ENCODE results near the gene MC2R. TPM values are rescaled to one million over a fixed set of nuclear protein-coding genes. Genes with fewer than 3 reads are reported as not detected.
A peak's percentile ranks its signal among the peaks of the same experiment; 100 is the strongest.

MC2R gene
- total RNA-seq (ENCODE audit: insufficient read depth, low replicate concordance): 12.3 TPM

DNA sequence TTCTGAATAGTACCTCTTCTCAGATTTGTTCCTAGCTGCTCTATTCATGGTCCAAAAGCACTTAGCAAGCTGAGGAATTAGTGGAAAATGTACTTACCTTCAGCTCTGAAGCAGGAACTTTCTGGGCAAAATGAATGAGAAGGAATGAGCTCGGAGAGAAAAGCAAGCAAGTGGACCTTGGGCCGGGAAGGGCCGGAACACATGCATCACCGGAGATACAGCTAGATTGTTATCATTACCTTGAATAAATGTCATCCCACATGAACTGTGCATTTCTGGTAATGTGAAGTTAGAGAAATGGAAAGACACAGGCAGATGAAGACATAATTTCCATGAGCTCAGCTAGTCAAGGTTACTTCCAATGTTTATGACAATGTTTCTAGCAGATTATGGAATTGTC is at the start of gene MC2R:
Gene MC2R (minus strand): TSS at position 146 of the 400 bp plus-strand sequence. CDS start 30,018 bp downstream, outside the sequence.
- no peak for DNase-seq (ENCODE audit: low spot score)

DNA sequence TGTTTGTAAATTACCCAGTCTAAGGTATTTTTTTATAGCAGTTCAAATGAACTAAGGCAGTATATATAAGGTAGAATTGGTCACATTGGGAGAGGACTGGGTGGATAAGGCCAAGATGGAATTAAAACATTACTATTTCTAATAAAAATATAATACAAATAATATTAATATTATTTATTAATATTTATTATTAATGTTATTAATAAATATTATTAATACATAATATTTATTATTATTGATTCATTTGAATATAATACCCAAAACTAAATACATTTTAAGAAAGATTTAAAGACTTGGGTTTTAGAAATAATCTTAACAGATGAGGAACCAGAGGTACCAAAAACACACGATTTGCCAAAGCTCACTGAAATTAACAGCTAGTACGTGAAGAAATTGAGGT is 30.5 kb upstream of the MC2R start:
- DNase-seq (ENCODE audit: low spot score): no peak

DNA sequence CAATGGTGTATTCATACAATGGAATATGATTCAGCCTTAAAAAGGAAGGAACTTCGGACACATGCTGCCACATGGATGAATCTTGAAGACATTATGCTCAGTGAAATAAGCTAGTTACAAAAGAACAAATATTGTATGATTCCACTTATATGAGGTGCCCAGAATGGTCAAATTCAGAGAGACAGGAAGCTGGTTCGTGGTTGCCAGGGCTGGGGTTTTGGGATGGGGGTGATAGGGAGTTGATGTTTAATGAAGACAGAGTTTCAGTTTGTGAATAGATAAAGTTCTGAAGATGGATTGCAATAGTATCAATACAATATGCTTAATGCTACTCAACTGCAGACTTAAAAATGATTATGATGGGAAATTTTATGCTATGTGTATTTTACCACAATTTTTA is 28.0 kb upstream of the MC2R start:
- no peak for DNase-seq (ENCODE audit: low spot score)

DNA sequence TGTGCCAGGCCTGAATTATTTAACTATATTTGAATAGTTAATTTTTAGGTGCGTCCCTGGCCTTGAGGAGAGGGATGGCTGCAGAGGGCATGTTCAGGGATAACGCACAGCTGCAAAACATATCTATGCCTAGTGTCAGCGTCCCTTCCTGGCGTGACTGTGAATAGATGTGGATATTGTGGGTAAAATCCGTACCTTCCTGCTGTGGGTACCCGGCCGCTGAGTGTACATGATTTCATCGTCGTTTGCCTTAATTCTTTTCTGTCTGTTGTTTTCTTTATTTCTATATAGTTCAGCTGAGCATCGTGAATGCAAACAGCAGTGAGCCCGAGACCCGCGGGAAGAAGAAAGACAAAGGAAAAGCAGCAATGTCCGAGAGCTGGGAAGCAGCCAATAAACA is 25.0 kb upstream of the MC2R start:
- no peak for DNase-seq (ENCODE audit: low spot score)

DNA sequence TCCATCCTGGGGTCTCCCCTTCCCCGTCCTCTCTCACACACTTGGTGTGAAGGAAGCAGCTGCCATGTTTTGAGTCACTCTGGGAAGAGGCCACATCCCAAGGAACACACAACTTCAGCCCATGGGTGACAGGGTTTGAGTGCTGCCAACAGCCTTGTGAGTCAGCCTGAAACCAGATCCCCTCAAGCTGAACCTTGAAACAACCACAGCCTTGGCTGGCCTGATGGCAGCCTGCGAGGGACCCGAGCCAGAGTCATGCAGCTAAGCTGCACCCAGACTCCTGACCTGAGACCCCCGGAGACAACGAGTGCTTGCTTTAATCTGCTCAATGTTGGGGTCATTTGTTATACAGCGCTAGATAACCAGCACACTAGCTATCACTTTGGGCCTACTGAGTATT is 19.3 kb upstream of the MC2R start:
- DNase-seq (ENCODE audit: low spot score): no peak

DNA sequence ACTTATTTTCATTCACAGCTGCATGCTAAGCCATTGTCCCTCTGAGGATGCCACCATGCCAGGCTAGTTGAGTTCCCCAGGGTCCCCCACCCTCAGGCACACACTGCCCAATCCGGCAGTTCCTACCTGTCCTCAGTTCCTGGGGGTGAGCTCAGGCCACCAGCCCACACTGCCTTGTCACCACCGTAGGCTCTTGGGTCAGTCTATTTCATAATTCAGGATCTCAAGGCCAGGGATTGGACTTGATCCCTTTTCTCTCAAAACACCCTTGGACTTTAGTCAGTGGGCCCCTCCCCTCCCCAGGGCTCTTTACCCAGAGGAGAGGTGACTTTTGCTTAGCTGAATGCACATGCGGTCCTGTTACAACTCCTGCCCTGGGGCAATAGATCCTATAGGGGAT is 18.7 kb upstream of the MC2R start:
- DNase-seq (ENCODE audit: low spot score): no peak

DNA sequence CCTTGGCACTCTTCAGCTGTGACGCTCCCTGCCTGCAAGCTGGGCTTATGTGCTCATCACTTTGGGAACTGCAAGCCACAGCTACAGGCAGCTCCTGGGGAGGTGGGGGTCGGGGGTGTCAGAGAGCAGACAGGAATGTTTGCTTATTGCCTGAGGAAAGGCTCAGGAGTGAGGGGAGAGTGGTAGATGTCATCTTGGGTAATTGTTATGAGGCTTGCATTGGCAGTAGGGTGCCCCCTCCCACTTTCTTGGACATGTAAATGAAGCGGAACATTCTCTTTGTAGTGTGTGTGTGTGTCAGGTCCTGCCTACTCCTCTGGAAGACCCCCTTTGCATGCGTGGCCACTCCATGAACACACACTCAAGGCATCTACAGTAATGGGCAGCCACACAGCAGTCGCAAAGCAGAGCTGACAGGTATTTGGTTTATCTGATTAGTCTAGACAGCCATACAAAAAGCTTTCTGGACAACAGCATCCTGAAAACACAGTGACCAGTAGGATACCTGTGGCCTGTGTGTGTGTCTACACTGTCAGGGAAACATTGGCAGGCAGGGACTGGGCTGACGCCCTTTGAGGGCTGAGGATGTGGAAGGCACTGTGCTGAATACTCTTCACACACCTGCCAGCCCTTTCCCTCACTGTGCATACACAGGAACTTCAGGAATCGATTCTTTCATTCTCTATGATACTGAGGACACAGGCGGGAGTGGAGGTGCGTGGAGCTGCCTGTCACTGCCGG is 17.1 kb upstream of the MC2R start:
- DNase-seq (ENCODE audit: low spot score): no peak

DNA sequence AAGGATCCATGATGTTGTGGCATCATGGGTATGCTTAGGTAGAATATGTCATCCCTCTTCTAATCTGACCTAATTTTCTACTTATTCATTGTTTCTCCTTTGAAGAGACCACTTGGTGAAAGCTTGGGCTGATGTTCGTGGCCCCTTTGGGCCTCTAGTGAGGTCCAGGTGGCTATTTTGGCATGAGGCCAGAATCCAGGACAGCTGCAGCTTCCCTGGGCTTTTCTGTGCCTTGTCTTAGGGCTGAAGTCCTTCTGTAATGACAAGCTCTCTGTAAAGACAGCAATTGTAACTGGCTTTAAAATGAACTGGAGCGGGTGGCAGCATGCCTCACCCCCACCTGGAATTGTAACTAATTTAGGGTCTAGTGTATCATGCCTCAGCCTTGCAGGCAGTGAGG is 15.6 kb upstream of the MC2R start:
- DNase-seq (ENCODE audit: low spot score): no peak

DNA sequence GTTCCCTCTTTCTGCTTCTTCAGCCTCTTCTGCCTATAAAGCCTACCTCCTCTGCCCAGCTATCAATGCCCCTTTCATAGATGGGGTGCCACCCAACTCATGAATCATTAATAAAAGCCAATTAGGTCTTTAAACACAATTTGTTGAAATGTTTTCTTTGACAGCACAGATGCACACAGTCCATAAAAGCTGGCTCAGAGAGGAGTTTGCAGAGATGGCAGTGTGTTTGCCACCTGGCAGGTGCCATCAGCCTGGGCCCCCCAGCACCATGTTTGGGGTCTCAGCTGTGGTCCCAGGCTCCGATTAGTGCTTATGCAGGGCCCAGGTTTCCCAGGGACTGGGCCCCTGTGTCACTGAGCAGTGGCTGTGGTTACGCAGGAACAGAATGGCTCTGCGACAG is 7.9 kb upstream of the MC2R start:
- DNase-seq (ENCODE audit: low spot score): no peak

DNA sequence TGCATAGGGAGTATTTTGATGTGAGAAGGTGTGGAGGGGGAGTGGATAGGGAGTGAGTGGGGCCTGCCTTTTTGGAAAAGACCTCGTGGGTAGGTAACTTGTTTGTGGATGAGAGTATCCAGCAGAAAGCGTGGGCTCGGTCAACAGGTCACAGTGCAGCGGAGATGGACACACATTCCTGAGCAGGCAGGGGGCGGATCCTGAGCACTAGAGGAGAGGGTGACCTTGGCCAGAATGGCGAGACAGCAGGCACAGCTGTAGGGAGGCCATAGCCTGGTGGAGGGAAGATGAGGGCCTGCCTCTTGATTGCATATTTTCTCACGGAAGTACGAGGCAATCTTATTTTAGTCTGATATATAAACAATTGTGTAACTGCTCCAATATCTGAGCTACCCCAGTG is 3.6 kb upstream of the MC2R start:
- no peak for DNase-seq (ENCODE audit: low spot score)

DNA sequence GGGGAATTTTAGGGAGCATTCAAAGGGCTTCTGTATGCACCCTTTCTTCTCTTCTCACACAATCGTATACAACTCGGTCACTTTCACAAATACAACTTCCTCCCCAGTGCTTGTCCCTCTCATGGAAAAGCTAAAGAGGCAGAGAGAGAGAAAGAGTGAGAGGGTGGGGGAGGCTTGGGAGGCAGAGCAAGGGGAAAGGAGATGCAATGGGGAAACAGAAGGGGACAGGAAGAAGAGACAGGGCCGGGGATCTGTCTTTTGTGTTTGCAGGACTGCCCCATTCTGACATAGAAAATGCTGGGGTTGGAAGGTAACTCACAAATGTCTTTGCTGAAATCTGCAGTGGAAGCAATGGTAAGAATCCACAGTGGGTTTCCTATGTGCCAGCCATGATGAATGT is 2.1 kb upstream of the MC2R start:
- DNase-seq (ENCODE audit: low spot score): no peak

DNA sequence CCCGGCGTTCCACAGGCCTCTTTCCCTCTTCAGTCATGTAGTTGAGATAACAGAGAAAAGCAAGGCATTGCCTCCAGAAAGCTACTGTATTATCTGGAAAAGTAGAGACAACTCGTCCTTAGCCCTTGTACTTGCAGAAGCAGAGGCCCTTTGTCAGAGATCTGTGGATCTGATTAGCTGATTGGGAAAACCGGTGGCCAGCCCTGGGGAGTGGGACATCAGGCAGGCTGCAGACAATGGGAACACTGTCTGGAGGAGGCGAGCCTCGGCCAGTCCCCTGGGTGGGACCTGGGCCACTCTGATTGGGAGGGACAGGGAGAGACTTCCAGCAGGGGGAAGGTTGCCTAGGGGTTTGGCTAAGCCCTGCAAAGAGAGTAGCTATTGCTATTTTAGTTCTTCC is 1.2 kb upstream of the MC2R start:
- no peak for DNase-seq (ENCODE audit: low spot score)

DNA sequence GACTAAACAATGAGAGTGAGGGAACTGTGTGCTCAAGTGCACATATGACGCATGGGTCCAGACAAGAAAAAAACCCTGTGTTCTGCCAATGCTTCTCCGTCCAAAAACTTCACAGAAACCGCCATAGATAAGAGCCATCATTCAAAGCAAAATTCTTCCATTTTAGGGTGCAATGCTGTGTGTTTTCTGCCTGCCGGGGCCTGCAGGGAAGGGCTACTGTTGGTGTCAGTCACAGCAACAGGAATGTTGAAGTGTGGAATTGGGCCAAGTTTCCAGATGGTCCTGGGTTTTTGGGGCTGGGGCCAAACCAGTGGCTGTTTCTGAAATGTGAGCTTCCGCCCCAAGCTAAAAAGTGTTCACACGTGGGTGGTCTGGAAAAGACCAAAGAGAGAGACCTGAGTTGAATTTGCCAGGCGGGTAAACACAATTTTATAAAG is 677 bp upstream of the MC2R start:
- DNase-seq (ENCODE audit: low spot score): peak; percentile 43

DNA sequence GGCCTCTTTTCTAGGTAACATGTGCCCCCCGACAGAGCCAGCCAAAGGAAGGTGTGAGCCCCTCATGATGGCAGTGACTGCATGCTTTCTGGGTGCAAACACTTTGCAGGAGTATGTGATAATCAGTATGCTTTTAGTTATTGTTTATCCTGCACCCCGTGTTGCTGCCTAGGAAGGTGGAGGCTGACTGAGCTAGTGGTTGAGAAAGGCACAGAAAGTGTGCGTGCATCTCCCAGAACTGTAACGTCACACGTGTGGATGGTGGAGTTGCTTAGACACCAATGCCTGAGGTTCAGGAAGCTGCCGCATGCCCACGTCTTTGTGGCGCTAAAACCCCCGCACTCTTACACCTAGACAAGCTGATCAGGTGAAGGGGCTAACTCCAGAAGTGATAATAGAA is 580 bp downstream of the MC2R start:
- no peak for DNase-seq (ENCODE audit: low spot score)

DNA sequence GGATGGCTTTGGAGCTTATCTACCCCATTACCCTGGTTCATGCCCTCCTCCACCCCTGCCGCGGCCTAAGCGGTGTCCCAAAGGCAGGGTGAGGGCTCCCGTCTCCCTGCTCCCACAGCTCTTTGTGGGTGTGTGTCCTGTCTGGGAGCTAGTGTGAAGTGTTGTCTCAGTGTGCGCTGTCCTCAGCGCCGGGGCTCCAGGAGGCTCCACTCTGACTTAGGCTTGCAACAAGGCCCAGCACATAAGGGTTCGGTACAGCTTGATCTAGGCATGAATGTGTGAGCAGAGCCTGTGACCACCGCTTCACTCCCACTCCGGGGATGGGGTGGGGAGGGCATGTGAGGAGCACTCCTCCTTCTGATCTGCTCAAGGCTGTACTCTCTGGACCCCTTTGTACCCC is 1.2 kb downstream of the MC2R start:
- DNase-seq (ENCODE audit: low spot score): no peak

DNA sequence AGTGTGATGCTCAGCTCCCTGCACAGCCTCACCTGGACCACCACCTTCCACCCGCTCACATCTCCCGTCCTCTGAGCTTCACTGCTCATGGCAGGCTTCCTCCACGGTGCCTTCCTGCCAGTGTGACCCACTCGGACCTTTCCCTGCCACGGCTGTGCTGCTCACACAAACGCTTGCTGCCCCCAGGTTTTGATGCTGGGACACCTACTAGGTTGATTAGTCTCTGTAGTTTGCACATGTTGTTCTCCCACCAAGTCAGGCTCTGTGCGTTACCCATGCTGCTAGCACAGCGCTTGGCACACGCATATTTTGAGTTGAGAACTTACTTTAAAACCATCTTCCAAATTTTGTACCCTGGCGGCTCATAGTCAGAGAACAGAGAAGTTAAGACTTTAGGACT is 2.1 kb downstream of the MC2R start:
- no peak for DNase-seq (ENCODE audit: low spot score)

DNA sequence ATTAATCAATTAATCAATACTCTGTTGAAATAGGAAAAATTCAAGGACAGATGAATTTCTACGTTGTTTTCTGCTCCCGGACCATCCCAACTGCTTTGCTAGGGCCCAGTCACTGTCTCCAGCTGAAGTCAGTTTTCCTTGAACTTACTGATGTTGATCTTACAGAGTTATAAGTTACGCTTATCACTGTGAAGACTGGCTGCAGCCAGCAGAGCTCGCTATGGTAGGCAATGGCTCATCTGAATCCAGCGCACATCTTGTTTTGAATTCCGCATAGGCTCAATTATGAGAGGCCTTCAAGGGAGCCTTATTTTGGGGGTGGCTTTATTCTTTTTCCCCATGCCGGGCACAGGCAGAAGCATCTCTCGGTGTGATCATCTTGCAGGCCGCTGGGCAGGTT is 2.7 kb downstream of the MC2R start:
- no peak for DNase-seq (ENCODE audit: low spot score)

DNA sequence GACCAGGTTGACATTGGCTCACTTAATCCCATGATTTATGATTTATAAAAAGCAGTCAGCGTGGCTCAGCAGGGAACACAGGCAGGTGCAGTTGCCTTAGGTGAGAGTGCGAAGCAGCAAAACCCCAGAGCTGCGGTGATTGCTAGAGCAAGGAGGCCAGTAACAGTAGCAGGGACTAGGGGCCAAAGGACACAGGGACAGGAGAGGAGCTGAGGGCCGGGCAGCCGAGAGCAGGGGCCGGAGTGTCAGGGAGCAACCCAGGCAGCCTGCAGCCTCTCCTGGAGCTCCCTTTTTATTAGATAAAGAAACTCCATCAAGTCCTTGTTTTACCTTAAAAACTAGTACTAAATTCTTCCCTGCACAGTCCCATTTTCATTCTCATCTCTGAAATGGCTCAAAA is 4.3 kb downstream of the MC2R start:
- no peak for DNase-seq (ENCODE audit: low spot score)

DNA sequence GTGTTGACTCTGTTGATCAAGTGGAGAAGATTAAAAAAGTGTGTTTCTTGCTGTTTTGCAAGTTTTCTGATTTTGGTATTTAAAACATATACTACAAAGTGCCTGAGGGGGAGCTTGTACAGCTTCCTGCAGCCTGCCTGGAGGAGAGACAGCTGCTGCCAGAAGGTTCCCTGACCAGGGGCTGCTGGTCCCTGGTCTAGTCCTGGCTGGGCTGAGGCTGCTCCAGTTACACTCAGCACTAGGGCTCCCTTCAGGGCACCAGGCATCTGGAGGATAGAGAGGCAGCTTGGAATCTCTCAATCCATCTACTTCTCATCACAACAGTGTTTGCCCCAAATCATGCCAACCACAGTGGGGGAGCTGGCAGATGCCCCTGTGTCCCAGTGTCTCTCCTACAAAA is 4.8 kb downstream of the MC2R start:
- DNase-seq (ENCODE audit: low spot score): no peak

DNA sequence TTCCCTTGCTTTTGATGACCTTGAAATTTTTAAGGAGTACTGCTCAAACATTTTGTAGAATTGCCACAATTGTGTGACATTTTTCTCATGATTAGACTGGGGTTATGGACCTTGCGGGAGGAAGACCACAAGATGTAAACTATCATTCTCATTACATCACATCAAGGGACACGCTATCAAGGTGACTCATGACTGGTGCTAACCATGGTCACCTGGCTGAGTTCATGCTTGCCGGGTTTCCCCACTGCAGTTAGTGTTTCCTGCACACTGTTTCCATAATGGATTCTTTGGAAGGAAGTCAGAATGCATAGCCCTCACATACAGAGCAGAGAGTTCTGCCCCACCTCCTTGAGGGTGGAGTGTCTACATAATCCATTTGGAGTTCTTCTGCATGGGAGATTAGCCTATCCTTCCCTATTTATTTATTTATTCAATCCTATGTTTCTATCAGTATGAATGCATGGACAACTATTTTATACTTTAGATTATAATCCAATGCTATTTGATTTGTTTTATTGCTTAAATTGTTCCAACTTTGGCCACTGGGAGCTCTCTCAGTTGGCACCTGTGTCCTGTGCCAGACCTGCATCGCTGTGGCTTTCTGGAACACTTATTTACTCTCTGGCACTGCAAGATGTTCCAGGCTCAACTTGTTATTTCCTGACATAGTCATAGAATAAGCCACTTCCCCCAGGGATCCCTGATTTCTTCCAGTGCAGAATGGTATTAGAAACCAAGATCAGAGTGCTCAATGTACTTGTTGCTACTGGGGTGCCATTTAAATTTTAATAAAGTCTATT is 6.0 kb downstream of the MC2R start:
- no peak for DNase-seq (ENCODE audit: low spot score)

DNA sequence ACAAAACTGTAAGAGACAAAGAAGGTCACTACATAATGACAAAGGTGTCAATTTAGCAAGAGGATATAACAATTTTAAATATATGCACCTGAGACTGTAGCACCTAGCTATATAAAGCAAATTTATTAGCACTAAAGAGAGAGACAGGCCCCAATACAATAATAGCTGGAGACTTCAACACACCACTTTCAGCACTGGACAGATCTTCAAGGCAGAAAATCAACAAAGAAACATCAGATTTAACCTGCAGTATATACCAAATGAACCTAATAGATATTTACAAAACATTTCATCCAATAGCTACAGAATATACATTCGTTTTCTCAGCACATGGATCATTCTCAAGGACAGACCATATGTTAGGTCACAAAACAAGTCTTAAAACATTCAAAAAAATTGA is 14.7 kb downstream of the MC2R start:
- DNase-seq (ENCODE audit: low spot score): no peak

DNA sequence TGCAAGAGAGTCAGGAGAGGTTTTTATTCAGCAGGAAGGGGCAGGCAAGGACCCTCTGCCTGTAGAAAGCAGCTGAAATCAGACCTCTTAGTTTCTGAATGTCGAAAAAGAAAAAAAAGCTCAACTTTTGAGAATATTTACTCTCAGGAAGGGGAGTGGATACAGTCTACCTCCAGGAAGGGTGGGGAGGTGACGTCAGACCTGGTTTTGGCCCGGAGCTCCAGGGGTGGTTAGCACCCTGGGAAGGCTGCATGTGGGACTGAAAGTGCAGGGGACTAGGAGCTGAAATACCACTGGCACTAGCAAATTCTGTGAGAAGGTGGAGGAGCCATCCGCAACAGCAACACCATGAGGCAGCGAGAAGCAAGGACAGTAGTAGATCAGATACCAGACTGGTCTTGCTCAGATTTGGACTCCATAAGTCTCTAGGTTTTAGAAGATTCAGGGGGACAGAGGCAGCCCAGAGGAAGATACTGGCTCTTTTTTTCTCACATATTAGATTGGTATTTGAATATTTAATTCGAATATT is 19.8 kb downstream of the MC2R start:
- no peak for DNase-seq (ENCODE audit: low spot score)

DNA sequence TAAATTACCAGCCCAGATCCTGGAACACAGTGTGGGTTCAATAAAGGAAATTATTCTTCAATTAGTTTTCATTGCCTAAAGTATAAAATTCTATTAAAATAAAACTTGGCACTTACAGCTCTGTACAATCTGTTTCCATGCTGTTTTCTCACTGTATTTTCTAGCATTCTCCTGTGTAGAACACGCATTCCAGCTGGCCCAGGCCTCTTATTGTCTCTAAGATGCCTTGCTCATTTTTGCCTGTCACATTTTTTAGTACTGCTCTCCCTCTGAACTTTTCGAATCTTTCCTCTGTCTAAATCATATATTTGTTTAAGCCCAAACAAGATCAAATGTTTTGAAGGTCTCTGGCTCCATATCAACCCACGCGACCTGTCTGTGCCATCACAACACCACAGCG is 20.8 kb downstream of the MC2R start:
- no peak for DNase-seq (ENCODE audit: low spot score)

Measured in umbilical cord (tissue), 2 donors.